ENCODE results near the gene CR1L.

CR1L gene

GRCh38 chr1:207645635-207646081, 725 bp downstream of the CR1L start:
- Histone ChIP-seq H3K36me3 (no peaks in the 10 kb centered on the region), H3K27me3 (peaks cover 64% of the 10 kb centered on the region), H3K4me1 (no peaks in the 10 kb centered on the region), H3K4me3 (ENCODE audit: low read depth, low read length) (peak overlapping the region; percentile 66), H3K9me3 (no peaks in the 10 kb centered on the region)
- no peak for TF ChIP-seq CTCF (IDR thresholded peaks at IDR 0.05; ENCODE audit: low read depth, low read length)
- DNase-seq: no peak

- DNase-seq: no peak
- Histone ChIP-seq H3K4me3 (ENCODE audit: low read depth, low read length) (no peak overlapping the region), H3K27me3 (peaks cover 66% of the 10 kb centered on the region), H3K9me3 (no peaks in the 10 kb centered on the region), H3K36me3 (no peaks in the 10 kb centered on the region), H3K4me1 (no peaks in the 10 kb centered on the region)
- no peak for TF ChIP-seq CTCF (IDR thresholded peaks at IDR 0.05; ENCODE audit: low read depth, low read length)
These were observed 1.2 kb downstream of the CR1L start for GRCh38 chr1:207646171-207646570.

DNA sequence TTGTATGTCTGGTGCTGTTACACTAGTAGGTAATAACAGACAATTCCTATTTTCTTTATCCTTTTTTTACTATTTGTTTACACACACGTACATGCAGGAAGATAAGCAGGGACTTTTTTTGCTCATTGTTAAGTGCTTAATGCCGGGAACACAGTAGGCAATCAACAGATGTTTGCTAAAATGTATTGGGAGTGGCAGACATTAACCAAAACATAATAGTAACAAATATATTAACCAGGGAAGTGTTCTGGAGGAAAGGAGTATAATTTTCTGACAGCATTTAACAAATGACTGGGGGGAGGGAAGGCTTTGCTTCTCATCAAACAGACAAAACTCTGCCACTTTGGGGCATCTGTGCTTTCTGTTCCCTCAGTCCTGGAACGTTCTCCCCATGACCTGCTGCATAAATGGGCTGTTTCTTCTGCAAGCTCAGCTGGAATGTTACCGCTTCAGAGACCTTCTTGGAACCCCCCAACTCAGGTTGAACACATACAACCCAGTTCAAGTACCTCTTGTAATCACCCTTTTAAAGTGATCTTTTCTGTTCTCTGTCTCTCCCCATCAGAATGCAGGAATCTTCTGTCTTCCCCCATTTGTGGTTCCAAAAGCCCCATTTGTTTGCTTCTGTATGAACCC, 2.1 kb downstream of the CR1L start:
- Histone ChIP-seq H3K27me3 (peaks cover 59% of the 10 kb centered on the region), H3K4me3 (ENCODE audit: low read depth, low read length) (no peak overlapping the region), H3K9me3 (no peaks in the 10 kb centered on the region), H3K36me3 (no peaks in the 10 kb centered on the region), H3K4me1 (no peaks in the 10 kb centered on the region)
- TF ChIP-seq CTCF (IDR thresholded peaks at IDR 0.05; ENCODE audit: low read depth, low read length): no peak
- DNase-seq: no peak

DNA sequence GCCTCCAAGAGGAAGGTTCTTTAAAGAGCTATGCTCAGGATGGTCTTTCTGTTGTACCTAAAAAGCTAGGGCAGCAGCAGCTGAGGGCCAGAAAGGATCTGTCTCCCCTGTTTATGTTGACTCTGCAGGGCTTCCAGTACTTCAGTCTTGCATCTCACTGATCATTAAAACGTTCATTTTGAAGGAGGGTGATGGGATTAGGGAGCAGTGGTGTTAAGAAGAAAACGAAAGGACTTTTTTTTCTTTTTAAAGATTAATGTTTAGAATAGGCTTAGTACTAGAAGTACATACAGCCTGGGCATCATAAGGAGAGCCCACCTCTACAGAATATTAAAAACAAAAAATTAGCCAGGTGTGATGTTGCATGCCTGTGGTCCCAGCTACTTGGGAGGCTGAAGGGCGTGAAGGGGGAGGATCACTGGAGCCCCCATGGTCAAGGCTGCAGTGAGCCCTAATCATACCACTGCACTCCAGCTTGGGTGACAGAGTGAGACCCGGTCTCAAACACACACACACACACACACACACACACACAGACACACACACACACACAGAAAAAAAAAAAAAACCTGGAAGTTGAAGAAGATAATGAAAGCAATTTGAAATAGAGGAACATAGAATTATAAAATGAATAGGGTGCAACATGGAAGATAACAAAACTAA, 2.9 kb downstream of the CR1L start:
- no peak overlapping the region for H3K4me3 ChIP-seq (ENCODE audit: low read depth, low read length)
- no peaks in the 10 kb centered on the region for H3K4me1 ChIP-seq
- H3K27me3 ChIP-seq: peaks cover 52% of the 10 kb centered on the region
- H3K36me3 ChIP-seq: no peaks in the 10 kb centered on the region
- no peaks in the 10 kb centered on the region for H3K9me3 ChIP-seq
- no peak for DNase-seq
- no peak for TF ChIP-seq CTCF (IDR thresholded peaks at IDR 0.05; ENCODE audit: low read depth, low read length)

DNA sequence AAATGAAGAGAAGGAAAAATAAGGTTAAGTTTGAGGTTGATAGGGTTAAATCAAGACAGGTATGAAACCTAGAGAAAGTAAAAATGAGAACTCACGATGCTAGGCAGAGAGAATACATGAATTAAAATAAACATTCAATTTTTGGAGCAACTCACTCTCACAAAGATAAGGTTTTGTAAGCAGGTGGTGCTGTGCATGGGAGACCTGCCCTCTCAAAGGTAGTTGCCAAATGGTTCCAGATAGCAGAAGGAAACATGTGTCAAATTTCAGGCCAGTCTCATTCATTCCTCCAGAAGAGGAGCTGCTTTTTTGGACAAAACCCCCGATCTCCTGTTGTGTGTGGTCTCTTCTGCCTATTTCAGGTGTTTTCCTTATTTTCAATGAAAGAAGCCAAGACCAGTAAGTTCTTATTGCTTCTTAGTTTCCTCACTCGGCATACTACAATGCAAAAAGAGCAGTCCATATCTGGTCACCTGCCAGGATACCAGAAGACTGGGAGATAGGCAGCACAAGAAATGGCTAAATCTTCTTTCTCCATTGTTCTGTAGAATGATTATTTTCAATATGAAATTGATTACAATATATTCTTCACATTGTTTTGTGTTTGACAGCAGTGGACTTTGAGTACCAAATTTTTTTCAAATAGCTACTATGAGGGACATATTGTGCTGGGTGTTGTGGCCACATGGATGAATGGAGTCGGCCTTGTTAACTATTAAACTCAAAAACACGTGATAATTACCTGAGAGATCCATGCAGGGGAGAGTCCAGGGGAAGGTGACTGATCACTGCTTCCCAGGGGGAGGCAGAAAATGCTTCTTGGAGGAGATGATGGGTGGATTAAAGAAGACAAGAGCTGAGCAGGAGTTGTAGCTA, 3.6 kb downstream of the CR1L start:
- TF ChIP-seq CTCF (IDR thresholded peaks at IDR 0.05; ENCODE audit: low read depth, low read length): no peak
- H3K9me3 ChIP-seq: no peaks in the 10 kb centered on the region
- H3K27me3 ChIP-seq: peaks cover 51% of the 10 kb centered on the region

More for the DNA sequence above, 3.6 kb downstream of the CR1L start:
- H3K4me1 ChIP-seq: no peaks in the 10 kb centered on the region
- no peak overlapping the region for H3K4me3 ChIP-seq (ENCODE audit: low read depth, low read length)
- DNase-seq: no peak
- H3K36me3 ChIP-seq: no peaks in the 10 kb centered on the region
